ENCODE data around the gene ZNF892.
"Not testable (repeated sequence)": the region's sequence is repeated elsewhere in the genome, so short reads cannot be mapped to it uniquely, and the experiment has no call there.

ZNF892 gene

DNA sequence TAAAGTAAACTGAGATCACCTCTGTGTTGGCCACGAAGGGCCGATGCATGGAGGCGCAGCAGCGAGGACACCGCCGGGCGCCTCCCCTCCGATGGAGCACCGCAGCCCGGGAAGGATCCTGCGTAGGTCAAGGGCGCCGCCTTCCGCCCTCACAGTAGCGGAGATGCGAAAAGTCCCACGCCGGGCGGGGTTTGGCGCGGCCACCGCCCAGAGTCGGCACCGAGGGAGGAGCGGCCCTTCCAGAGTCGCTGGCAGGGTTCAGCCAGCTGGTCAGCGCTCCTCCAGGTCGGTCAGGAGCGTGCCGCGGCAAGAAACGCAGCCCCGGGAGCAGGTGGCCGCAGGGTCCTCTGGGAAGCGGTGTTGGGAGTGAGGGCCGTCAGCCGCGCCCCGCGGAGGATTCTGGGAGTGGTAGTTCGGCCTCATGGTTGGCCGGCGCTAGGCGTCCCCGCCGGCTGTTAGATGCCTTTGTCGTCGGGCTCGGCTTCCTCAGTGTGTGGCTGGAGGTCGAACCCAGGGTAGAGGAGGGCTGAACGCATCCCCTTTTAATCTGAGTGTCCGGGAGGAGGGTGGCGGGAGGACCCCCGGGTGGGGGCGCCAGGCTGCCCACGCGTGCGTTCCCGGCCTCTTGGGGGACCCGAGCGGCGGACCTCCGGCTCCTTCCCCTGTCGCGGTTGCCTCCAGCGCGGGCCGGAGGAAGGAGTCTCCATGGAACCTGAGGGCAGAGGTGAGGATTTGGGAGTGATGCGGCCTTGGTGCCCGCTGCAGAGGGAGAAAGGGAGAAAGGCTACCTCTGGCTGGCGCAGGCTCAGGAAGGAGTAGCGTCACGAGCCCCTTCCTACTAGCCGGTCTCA lies at the start of gene ZNF892:
Gene ZNF892, plus strand, starts transcription at position 411 of the 851 bp plus-strand sequence. Its CDS starts 295 bp downstream, at position 706.
- peak; percentile 96 for DNase-seq (ENCODE audit: low spot score)

DNA sequence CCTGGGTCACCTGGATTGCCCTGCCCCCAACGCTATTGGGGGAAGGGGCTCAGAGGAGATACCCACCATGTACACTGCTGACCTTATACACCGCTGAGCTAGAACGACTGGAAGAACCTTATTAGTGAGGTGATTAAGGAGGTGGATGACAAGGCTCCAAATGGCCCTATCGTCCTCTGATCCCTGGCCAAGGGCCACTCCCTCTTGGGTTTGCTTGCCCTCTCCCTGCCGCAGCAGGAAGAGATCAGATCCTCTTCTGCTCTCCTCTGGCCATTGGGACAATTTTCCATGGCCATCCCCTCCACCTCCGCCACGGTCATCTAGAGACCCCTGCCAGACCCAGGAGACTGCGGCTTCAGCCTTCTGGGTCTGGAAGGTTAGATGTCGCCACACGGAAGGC lies 48.9 kb upstream of the ZNF892 start:
- no peak for DNase-seq (ENCODE audit: low spot score)

DNA sequence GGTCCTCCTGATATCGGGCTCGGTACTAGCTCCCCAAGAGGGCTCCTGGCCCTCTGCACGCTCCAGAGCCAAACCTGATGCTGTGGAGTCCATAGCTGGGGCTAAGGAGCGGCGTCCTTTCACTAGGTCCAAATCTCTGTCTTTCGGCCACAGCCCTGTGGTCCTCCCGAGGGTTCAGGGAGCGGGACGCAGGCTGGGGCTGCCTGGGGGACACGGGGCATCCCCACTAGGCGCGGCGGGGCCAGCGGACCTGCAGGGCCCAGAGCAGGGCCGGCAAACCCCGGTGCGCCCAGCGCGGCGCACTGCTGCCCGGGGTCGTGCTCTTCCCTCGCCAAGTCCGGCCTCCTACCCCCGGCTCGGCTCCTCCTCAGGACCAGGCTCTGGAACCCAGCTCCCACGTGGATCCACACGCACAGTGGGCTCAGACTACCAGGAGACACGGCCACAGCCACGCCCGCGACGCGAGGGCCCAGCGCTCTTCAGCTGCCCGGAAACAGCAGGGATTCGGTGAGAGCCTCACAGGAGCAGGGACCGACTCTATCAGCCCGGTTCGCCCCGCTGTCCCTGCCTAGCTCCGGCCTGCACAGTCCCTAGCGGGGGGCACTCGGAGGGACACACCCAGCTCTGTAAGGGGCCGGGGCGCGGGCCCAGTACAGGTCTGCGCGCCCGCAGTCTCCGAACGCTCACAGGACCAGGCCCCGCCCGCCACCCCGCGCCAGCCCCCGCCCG lies 48.3 kb upstream of the ZNF892 start:
- peak; percentile 72 for DNase-seq (ENCODE audit: low spot score)

DNA sequence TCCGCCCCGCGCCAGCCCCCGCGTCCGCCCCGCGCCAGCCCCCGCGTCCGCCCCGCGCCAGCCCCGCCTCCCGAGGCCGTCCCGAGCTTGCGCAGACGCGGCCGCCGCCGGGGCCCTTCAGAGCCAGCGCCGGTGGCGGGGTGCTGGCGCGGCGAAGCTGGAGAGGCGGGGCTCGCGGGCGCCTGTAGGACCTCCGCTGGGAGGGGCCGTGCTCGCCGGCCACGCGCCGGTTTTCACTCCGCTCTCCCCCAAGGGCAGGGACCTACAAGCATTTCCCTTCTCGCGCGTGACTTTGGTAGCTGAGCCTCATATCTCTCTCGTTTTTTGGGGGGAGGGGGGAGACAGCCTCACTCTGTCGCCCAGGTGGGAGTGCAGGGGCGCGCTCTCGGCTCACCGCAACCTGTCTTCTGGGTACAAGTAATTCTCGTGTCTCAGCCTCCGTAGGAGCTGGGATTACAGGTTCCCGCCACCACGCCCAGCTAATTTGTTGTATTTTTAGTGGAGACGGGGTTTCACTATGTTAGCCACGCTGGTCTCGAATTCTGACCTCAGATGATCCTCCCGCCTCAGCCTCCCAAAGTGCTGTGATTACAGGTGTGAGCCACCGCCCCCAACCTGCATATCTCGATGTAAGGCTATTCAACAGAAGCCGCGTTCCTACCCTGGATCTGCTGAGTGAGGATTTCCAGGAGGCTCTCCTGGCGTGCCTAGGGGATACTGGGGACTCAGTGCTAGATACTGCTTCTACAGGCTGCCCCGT lies 47.5 kb upstream of the ZNF892 start, which contains the start of gene ZNF514:
Gene ZNF514, minus strand, starts transcription at position 159 of the 760 bp plus-strand sequence. CDS start 6,595 bp downstream, outside the sequence.
- DNase-seq (ENCODE audit: low spot score): peak; percentile 95

DNA sequence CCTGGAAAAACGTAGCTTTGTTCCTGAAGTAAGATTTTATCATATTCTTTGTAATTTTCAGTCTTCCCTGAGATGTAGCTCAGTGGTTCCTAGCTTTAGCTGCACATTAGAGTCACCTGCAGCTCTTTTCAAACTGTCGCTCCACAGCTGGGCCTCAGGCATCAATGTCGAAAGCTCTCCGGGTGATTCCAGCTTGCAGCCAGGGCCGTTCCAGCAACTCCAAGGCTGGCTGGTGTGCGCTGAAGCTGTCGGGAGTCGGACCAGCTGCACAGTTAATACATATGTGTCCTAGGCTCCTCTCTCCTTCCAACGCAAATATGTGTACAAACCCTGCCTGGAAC lies 42.3 kb upstream of the ZNF892 start:
- no peak for DNase-seq (ENCODE audit: low spot score)

DNA sequence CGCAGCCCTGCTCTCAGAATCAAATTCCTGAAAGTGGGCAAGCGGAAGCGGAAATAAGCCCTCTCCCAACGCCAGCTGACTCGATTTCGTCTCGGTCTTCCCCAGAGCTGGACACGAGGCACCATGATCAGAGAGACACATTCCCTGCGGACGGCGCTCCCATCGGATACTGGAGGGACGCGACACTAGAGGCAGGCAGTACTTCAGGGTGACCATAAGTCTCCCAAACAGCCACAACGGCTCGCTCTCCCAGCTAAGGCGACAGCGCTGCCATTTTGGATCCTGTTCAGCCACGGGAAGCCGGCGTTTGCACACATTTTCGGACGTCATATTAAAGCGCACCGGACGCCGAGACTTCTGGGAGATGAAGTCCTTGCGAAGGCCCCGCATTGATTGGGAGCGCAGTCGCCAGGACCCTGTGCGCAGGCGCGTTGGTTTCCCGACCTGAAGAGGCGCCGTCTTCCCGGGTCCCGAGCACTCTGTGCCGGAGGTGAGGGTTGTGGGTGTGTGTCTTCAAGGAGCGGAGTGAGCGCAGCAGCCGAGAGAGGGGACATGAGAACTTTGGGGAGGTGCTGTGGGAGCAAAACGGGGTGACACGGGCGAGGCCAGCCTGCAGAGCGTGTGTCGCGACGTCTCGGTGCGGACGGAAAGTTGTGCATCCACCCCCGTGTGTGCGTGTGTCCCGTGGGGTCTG lies 41.8 kb upstream of the ZNF892 start, which contains the start of gene ZNF2:
Gene ZNF2, plus strand, starts transcription at position 439 of the 694 bp plus-strand sequence. CDS start 10,418 bp downstream, outside the sequence.
- DNase-seq (ENCODE audit: low spot score): peak; percentile 99

DNA sequence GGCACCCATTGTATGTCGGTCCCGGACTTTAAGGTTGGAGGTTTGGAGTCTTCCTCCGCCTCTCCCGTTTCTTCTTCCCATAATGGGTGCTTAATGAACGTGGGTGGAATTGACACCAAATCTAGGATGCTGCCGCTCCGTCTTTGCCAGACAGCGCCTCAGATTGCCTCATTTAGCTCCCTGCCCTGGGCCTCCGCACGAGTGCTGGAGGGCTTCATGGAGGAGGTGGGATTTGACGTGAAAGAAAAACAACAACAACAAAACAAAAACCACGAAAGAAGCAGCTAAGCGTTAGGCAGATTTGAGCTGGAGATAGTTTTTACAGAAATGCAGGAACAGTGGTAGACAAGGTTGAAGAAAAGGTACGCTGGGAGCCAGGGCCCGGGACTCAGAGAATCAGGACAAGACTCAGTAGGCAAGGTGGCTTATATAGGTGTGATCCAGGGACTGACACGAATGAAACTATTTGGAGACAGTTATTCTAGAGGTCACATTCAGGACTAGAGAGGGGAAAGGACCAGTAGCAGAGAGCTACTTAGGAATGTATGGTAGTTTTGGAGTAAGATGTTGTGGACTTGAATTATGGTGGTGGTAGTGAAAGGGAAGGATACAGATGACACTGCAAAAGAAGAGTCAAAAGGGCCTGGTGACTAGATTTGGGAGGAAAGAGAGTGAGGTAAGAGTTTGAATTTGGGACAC lies 41.1 kb upstream of the ZNF892 start:
- DNase-seq (ENCODE audit: low spot score): no peak

DNA sequence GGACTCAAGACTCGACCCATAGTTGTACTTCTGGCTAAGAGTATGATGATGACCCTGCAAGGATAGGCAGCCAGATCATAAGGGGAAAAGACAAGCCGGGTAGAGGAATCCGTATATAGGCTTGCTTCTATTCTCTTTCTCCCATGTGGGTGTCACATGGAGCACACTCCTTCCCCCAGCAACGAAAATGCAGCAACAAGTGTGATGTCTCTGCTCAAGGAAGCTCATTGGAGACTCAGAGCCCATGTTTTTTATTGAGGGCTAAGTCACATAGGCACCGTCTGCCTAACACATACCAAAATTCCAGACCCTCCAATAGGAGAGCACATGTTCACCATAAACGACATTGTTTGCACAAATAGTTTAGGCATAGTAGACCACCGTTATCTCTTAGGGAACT lies 35.4 kb upstream of the ZNF892 start:
- no peak for DNase-seq (ENCODE audit: low spot score)

DNA sequence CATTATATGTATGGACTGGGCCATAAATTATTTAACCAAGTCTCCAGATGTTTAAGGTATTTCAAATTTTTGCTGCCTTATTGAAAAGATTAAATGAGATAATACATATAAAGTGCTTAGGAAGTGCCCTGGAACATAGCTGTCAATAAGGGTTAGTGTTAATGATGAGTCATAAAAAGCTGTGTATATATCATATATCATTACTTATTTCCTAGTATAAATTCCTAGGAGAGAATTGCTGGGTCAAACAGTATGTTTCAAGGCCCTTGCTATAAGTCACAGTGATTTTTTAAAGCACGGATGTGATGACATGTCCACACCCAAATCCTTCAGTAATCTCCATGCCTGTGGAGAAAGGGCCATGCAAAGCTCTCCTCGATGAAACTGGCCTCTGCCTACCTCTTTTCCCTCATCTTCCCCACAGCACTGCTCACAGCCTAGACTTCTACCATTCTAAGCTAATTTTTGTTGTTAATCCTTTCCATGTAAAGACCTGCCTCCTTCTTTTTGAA lies 33.2 kb upstream of the ZNF892 start:
- no peak for DNase-seq (ENCODE audit: low spot score)

DNA sequence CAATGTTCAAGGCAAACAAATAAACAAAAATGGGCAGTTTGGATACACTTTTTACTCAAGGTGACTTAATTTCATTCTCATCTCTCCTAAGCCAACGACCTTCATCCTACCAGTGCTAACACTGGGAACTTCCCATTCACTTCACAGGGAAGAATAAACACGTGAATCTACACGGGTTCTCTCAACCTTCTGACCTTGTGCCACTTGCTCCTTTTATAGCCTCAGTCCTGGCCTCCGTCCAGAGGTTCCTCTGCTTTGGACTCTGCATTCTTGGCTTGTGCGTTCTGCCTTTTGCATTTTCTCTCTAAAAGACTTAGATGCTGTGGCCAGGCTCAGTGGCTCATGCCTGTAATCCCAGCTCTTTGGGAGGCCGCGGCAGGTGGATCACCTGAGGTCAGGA lies 27.9 kb upstream of the ZNF892 start:
- no peak for DNase-seq (ENCODE audit: low spot score)

DNA sequence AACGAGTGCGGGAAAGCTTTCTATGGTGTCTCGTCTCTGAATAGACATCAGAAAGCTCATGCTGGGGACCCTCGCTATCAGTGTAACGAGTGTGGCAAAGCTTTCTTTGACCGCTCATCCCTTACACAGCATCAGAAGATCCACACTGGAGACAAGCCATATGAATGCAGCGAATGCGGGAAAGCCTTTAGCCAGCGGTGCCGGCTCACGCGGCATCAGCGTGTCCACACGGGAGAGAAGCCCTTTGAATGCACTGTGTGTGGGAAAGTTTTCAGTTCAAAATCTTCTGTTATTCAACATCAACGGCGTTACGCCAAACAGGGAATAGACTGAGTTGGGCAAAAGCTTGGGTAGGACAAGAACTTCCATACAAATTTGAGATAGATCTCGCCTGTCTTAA lies 25.5 kb upstream of the ZNF892 start:
- DNase-seq (ENCODE audit: low spot score): no peak

DNA sequence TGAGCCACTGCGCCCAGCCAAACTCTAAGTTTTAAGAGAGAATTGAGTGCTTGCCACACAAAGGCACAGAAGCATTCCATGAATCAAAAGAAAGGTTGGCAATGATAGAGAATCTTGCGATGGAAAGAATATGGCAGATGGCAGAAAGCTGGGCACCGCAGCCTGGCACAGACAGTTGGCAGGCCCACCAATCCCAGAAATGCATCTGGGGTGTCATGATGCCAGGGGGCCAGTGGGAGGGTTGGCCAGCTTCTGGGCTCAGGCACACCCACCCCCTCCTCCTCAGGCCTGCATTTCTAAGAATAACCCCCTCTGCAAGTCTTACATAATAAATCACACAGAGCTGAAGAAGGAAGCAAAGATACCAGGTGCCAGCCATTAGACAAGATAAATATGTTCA lies 22.1 kb upstream of the ZNF892 start:
- DNase-seq (ENCODE audit: low spot score): no peak

DNA sequence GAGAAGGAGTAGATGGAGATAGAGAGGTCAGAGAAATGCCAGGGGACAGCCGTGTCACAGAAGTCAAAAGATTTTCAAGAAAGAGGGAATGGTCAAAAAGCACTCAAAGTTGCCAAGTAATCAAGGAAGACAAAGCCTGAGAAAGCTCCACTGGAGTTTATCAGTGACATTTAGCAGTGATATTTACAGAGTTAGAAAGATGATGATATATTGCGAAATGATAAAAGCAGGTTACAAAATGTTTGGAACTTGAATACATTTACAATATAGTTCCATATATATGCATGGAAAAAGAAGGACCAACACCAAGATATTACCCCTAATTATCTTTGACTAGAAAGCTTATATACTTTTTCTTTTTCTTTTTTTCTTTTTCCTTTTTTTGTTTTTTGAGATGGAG lies 21.3 kb upstream of the ZNF892 start:
- DNase-seq (ENCODE audit: low spot score): no peak

DNA sequence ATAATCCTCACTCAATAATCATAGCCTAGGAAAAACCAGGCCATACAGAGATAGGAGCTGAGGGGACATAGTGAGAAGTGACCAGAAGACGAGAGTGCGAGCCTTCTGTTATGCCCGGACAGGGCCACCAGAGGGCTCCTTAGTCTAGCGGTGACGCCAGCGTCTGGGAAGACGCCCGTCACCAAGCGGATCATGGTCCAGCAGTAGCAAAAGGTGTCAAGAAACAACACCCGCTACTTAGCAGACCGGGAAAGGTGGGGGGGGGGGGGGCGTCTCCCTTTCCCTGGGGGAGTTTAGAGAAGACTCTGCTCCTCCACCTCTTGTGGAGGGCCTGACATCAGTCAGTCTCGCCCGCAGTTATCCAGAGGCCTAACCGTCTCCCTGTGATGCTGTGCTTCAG lies 14.4 kb upstream of the ZNF892 start:
- DNase-seq (ENCODE audit: low spot score): not testable (repeated sequence)

DNA sequence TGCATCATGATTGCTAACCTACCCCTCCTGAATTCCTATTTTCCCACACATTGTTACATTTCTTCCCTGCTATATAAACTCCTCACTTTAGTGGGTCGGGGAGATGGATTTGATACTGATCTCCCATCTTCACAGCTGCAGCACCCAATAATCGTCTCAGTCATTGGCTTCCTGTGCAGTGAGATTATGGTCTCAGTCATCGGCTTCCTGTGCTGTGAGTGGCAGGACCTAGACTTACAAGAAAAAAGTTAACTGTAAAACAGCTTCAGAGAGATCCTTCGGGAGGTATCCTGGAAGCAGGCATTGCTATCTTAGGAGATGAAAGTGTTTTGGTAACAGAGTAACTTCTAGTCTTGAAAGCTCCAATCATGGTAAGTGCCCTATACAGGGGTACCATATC lies 3.4 kb upstream of the ZNF892 start:
- no peak for DNase-seq (ENCODE audit: low spot score)

DNA sequence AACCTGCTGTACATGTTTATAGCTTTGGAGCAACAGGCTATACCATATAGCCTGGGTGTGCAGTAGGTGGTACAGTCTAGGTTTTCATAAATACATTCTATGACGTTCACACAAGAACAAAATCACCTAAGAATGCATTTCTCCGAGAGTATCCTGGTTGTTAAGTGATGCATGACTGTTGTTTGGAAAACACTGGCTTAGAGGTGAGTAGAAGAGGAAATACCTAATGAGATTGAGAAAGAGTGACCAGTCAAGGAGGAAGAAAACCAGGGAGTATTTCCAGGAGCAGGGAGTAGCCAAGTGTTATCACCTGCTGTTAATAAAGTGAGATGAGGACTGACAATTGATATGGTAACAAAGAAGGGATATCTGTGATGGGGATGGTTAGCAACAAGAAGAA lies 2.9 kb upstream of the ZNF892 start:
- no peak for DNase-seq (ENCODE audit: low spot score)

DNA sequence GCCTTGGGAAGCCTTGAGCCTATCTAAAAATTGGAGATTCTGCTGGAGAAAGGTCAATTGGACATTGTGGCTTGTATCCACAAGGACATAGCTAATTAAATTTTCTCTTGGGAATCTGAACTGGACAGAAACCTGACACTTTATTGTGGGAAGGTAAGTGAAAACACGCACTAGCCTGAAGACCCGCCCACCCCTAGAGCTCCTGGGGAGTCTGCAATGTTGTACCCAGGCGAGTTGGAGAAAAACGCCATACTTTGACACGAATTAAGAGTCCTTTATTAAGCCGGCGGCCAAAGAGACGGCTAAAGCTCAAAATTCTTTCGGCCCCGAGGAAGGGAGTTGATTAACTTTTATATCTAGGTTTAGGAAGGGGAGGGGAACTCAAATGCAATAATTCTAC lies 1.2 kb upstream of the ZNF892 start:
- DNase-seq (ENCODE audit: low spot score): no peak

DNA sequence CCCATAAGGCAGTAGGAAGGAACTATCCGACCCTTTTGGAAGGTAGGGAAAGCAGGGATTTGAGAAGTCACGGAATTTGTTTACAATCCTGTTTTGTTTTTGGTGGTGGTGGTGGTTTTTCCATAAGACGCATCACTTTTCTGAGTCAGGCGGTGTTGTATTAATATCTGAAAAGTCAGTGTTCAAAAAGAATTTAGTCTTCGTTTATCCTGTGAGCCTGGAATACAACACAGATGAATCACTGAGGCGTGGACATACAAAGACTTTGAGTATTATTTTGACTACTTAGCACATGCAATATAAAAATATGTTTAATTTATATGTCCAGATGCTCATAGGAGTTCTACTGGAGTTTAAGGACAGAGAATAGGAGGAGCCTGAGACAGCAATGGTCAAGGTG lies 785 bp downstream of the ZNF892 start:
- peak; percentile 9 for DNase-seq (ENCODE audit: low spot score)

DNA sequence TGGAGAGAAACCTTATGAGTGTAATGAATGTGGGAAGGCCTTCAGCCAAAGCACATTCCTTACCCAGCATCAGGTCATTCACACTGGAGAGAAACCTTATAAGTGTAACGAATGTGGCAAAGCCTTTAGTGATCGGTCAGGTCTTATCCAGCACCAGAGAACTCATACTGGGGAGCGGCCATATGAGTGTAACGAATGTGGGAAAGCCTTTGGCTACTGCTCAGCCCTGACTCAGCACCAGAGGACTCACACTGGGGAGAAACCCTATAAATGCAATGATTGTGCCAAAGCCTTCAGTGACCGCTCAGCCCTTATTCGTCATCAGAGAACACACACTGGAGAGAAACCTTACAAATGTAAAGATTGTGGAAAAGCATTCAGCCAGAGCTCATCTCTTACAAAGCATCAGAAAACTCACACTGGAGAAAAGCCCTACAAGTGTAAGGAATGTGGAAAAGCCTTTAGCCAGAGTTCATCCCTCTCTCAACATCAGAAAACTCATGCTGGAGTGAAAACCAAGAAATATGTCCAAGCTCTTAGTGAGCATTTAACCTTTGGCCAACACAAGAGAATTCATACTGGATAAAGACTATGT lies 7.8 kb downstream of the ZNF892 start:
- no peak for DNase-seq (ENCODE audit: low spot score)

DNA sequence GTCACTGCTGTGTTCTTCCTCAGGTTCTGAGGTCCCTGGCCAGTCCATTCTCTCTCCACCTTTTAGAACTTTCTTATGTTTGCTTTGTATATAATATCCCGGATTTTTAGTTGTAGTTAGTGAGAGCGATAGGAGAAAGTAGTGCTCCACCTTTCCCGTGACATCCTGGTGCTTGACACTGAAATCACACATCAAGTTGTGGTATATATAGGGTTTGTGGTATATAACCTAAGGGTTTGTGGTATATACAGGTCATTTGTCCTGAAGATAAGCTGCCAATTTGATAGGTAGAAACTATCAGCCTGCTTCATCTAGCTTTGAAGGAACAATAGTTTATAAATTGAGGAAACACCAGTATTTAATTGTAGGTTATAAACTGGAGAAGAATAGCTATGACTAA lies 13.1 kb downstream of the ZNF892 start:
- DNase-seq (ENCODE audit: low spot score): no peak

DNA sequence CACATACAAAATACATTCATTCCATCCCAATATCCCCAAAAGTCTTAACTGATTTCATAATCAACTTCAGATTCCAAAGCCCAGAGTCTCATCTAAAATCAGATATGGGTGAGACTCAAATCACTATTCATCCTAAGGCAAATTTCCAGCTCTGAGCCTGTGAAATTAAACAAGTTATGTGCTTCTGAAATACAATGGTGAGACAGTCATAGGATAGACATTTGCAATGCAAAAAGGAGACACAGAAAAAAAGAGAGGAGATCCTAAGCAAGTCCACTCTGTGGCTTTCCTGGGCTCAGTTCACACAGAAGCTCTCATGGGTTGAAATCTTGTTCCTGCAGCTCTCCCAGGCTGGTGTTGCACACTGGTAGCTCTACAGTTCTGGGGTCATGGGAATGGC lies 18.3 kb downstream of the ZNF892 start:
- no peak for DNase-seq (ENCODE audit: low spot score)

Measured in GM03348 (cell line).